NCI-H748 (cell line): ENCODE results near the gene PTGFRN.

Source experiments
- DNase-seq: peaks from one replicate; lab custom pipeline; 2025; ENCODE audit not compliant: unreplicated experiment; lab: John Stamatoyannopoulos, UW

The PTGFRN gene

GRCh38 chr1:117026361-117026760 lies 116.6 kb downstream of the PTGFRN start:
- DNase-seq, result no peak

GRCh38 chr1:117029685-117030084 lies 120.0 kb downstream of the PTGFRN start:
- DNase-seq, result no peak

GRCh38 chr1:117030271-117030877 lies 120.7 kb downstream of the PTGFRN start:
- DNase-seq, result no peak

GRCh38 chr1:117032266-117032665 lies 122.5 kb downstream of the PTGFRN start:
- DNase-seq, result no peak

GRCh38 chr1:117032681-117033539 lies 123.2 kb downstream of the PTGFRN start:
- DNase-seq, result no peak

- no peak for DNase-seq
These were observed 124.1 kb downstream of the PTGFRN start for GRCh38 chr1:117033772-117034171.

- DNase-seq, result no peak
These were observed 125.1 kb downstream of the PTGFRN start for GRCh38 chr1:117034791-117035290.

- no peak for DNase-seq
These were observed 126.3 kb downstream of the PTGFRN start for GRCh38 chr1:117036018-117036461.

GRCh38 chr1:117037802-117038201 lies 128.1 kb downstream of the PTGFRN start:
- DNase-seq, result no peak

- no peak for DNase-seq
These were observed 128.5 kb downstream of the PTGFRN start for GRCh38 chr1:117038236-117038635.
